ENCODE data around the gene LPP.
A peak's percentile ranks its signal among the peaks of the same experiment; 100 is the strongest.

Gene LPP

DNA sequence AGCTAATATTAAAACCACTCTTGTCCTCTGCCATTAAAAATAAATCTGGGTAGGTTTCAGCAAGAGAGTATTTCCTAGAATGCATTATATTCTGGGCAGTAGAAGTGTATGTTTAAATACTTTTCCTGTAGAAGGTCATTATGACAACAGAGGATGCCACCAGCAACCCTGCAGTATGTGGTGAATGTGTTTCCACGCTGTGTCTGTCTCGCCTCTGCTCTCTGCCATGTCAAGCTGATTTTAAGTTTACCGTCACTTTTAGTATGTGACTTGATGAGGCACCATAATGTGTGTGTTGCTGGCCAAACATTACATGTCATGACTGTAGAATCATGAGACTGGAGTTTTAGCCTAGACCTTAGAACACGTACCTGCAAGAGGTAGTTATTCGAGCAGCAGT lies 211.2 kb downstream of the LPP start:
- H3K27ac Mint-ChIP-seq: no peak overlapping the region
- no peak for DNase-seq (ENCODE audit: low spot score in 2 of 2)
- ATAC-seq: no peak
- H3K9me3 Mint-ChIP-seq: no peaks in the 10 kb centered on the region
- no peaks in the 10 kb centered on the region for H3K36me3 Mint-ChIP-seq
- no peak overlapping the region for H3K4me3 Mint-ChIP-seq
- H3K4me1 Mint-ChIP-seq: peaks cover 28% of the 10 kb centered on the region

DNA sequence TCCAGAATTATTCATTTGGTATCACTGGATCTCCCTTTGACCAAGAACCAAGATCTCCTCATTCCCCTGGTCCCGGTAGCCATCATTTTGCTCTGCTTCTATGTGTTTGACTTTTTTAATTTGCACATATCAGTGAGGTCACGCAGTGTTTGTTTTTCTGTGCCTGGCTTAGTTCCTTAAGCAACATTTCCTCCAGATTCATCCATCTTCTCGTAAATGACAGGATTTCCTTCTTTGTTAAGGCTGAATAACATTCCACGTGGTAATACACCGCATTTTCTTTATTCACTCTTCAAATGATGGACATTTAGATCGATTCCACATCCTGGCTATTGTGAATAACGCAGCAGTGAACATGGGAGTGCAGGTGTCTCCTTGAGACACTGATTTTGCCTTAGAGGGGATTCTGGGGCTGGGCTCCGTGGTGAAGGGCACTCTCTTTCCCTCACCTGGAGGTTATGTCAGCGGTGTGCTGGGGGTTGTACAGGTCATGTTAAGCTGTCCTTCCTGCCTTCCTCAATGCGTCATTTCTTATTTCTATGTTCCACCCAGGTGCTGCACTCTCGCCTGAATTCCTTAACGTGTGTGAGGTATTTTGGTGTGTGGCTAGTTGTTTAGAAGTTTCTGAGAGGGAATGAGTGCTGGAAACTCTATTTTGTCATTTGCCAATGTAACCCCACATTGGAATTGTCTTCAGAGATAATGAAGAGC lies 212.2 kb downstream of the LPP start:
- Mint-ChIP-seq H3K36me3 (no peaks in the 10 kb centered on the region), H3K4me1 (peaks cover 23% of the 10 kb centered on the region), H3K27ac (no peak overlapping the region), H3K9me3 (no peaks in the 10 kb centered on the region), H3K4me3 (no peak overlapping the region)
- DNase-seq (ENCODE audit: low spot score in 2 of 2) (no peak), ATAC-seq (no peak)

DNA sequence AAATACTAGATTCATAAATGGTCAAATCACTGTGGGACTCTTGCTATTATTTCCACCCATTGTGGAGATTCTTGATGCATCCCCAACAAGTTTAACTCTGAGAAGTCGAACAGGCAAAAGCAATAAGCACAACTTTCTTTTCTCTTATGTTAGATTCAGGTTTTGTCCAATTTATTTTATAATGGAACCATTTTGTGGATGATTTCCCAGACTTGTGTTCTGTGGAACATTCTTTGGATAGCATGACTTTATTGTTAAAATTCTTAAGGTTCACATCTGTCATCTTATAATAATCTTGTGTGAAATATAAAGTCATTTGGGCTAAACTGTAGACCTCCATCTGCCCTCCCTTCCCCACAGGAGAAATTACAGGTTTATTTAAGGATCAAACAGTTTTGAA lies 213.7 kb downstream of the LPP start:
- Mint-ChIP-seq H3K4me1 (peaks cover 10% of the 10 kb centered on the region), H3K9me3 (no peaks in the 10 kb centered on the region), H3K4me3 (no peak overlapping the region), H3K36me3 (no peaks in the 10 kb centered on the region), H3K27ac (no peak overlapping the region)
- DNase-seq (ENCODE audit: low spot score in 2 of 2) (no peak), ATAC-seq (no peak)

DNA sequence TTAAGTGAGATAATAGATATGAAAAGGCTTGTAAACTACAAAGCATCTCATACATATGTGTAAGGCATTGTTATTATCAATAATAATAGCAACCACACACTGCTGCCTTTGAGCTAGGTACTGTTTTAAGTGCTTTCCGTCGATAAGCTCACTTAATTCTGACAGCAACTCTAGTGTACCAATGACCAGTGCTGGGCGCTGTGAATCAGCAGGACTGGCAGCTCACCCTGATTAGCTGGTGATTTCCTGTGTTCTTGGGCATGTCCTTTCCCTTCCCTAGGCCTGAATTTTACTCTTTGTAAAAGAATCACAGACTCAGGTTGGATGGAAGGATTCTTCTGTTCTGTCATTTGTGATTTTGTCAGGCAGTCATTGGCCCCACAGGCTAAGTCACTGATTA lies 215.6 kb downstream of the LPP start:
- Mint-ChIP-seq H3K36me3 (no peaks in the 10 kb centered on the region), H3K4me3 (no peak overlapping the region), H3K27ac (no peak overlapping the region), H3K4me1 (peaks cover 10% of the 10 kb centered on the region), H3K9me3 (no peaks in the 10 kb centered on the region)
- DNase-seq (ENCODE audit: low spot score in 2 of 2): no peak
- no peak for ATAC-seq

DNA sequence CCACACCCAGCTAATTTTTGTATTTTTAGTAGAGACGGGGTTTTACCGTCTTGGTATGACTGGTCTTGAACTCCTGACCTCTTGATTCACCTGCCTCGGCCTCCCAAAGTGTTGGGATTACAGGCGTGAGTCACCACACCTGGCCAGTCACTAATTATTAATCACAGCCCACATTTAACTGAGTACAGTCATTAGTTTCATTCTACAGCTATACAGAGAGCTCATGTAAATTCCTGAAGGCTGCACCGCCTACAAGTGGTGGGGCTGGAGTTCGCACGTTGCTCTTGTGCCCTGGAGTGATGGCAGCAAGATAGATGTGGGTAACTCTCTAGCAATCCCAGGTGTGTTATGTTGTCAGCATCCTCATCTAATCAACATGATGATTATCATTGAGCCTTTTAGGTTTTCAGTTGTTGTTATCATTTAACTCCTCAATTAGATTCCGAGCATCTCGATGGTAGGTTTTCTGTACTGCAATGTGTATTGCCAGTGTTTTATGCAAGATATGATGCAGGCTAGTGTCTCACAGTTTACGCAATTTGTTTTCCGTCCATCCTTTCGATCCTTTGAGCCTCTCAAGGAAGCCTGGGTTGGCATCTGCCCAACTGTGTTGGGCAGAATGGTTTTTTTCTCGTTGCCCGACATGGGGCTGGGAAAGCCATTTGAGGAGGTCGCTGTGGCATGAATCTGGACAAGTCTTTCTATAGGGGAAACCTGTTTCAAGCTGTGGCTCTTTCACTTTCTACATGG lies 216.3 kb downstream of the LPP start:
- Mint-ChIP-seq H3K27ac (no peak overlapping the region), H3K36me3 (no peaks in the 10 kb centered on the region), H3K4me1 (peaks cover 10% of the 10 kb centered on the region), H3K4me3 (no peak overlapping the region), H3K9me3 (no peaks in the 10 kb centered on the region)
- ATAC-seq (peak; percentile 48), DNase-seq (ENCODE audit: low spot score in 2 of 2) (no peak)

DNA sequence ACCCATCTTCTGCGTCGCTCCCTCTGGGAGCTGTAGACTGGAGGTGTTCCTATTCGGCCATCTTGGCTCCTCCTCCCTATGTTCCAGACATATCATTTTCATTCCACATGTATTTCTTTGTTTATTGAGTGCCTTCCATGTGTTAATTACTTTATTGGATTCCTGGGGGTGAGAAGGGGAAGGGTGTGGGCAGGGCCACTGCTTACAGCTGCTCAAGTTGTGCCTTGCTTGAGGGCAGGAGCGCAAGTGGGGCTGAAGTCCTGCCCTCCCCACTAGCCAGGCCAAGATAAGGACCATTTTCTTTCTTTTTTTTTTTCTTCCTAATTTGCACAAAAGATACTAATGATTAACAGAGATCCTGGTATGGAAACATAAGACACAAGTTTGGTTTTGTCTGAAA lies 224.8 kb downstream of the LPP start:
- Mint-ChIP-seq H3K4me3 (no peak overlapping the region), H3K9me3 (no peaks in the 10 kb centered on the region), H3K27ac (no peak overlapping the region), H3K36me3 (no peaks in the 10 kb centered on the region), H3K4me1 (peaks cover 25% of the 10 kb centered on the region)
- ATAC-seq (no peak), DNase-seq (ENCODE audit: low spot score in 2 of 2) (no peak)

DNA sequence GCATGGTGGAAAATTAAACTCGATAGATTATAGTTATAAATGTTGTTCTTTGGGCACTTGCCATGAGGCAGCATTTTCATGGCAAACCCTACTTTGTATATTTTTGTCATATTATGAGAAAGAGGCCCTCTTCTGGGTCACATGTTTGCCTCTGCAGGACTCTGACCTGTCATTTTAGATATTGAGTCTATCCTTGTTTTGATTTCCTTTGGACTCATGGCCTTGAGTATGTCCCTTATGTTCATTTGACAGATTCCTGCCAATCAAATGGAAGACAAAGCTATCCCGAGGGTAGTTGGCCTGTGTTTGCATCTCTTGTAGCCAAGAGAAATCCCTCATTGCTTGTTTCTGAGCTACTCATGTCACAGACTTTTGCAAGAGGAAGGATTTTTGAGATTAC lies 226.3 kb downstream of the LPP start:
- no peak for DNase-seq (ENCODE audit: low spot score in 2 of 2)
- peaks cover 25% of the 10 kb centered on the region for H3K4me1 Mint-ChIP-seq
- no peaks in the 10 kb centered on the region for H3K36me3 Mint-ChIP-seq
- H3K9me3 Mint-ChIP-seq: no peaks in the 10 kb centered on the region
- ATAC-seq: no peak
- no peak overlapping the region for H3K4me3 Mint-ChIP-seq
- H3K27ac Mint-ChIP-seq: no peak overlapping the region

DNA sequence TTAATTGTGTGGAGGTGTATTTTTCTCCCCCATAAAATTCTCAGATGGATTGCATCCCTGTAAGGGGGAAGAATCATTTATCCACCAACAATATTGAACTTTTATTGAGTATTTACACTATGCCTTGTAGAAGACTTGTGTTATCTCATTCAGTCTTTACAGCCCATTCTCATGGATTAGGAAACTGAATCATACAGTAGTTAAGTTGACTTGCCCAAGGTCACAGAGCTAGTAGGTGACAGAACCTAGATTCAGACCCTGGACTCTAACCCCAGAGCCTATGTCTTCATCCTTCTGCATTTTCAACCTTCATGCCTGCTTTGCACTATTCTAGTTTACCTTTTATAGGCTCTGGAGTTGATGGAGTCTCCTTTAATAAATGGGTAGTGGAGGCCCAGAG lies 226.8 kb downstream of the LPP start:
- H3K36me3 Mint-ChIP-seq: no peaks in the 10 kb centered on the region
- H3K27ac Mint-ChIP-seq: no peak overlapping the region
- H3K4me3 Mint-ChIP-seq: no peak overlapping the region
- no peaks in the 10 kb centered on the region for H3K9me3 Mint-ChIP-seq
- DNase-seq (ENCODE audit: low spot score in 2 of 2) (no peak), ATAC-seq (no peak)
- H3K4me1 Mint-ChIP-seq: peaks cover 24% of the 10 kb centered on the region

DNA sequence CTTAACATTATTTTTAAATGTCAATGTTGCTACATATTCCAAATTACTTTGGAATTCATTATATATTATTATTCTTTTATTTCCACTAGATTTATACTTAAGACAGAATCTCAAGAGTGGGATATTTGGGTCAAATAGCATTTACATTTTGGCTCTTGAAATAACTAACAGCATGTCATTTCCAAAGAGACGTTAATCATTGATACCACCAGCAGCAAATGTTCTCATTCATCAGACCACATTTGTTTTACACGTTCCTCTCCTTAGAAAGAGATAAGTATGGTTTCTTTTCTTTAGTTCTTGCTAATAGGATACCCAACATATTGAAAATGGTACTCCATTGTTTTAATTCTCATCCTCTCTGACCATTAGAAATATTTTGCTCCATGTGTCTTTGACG lies 229.8 kb downstream of the LPP start:
- Mint-ChIP-seq H3K4me3 (no peak overlapping the region), H3K9me3 (no peaks in the 10 kb centered on the region), H3K27ac (no peak overlapping the region), H3K4me1 (peaks cover 22% of the 10 kb centered on the region), H3K36me3 (no peaks in the 10 kb centered on the region)
- DNase-seq (ENCODE audit: low spot score in 2 of 2) (no peak), ATAC-seq (no peak)

DNA sequence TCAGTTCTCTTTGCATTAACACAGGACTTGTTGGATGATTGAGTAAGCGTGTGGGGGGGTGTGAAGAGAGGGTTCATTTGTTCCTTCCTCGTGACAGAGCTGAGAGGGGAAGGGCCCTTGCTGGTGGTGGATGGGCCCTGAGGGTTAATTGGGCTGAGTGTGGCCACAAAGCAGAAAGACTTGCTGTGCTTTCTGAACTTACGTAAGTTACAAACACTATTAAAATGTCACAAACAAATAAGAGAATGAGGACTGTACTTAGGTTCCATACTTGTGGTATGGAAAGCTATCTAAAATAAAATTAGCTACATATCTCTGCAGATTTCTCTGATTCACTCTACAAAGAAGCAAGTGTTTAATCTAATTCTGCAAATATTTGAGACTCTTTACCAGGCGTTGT lies 231.3 kb downstream of the LPP start:
- no peak overlapping the region for H3K27ac Mint-ChIP-seq
- H3K9me3 Mint-ChIP-seq: no peaks in the 10 kb centered on the region
- H3K36me3 Mint-ChIP-seq: peaks cover 4% of the 10 kb centered on the region
- no peak for DNase-seq (ENCODE audit: low spot score in 2 of 2)
- no peak overlapping the region for H3K4me3 Mint-ChIP-seq
- peaks cover 30% of the 10 kb centered on the region for H3K4me1 Mint-ChIP-seq
- ATAC-seq: no peak

DNA sequence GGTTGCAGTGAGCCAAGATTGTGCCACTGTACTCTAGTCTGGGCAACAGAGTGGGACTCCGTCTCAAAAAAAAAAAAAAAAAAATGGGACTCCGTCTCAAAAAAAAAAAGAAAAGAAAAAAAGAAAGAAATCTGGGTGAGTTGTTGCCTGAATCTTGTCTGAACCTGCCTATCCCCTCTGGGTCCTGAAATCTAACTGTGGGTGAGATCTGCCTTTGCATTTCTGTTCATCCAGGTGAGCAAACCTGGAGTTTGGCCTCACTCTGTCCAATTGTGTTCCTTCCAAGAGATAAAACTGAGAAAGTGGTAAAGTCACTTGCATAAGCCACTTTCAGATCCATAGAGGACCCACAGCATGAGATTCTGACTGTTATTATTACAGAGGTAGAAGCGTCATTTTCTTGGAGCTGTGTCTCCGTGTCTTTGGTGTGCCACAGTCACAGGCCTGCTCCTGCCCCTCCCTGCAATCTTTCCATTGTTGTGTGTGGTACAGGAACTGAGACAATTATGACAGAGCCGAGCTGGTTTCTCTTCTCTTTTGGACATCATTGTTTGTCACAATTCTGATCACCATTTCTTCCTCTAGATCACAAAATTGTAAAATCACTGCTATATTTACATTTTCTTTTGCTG lies 235.9 kb downstream of the LPP start:
- ATAC-seq: peak; percentile 97
- peaks cover 4% of the 10 kb centered on the region for H3K36me3 Mint-ChIP-seq
- peak overlapping the region; percentile 27 for H3K4me3 Mint-ChIP-seq
- no peak for DNase-seq (ENCODE audit: low spot score in 2 of 2)
- H3K27ac Mint-ChIP-seq: peak overlapping the region; percentile 88
- H3K4me1 Mint-ChIP-seq: peaks cover 38% of the 10 kb centered on the region
- H3K9me3 Mint-ChIP-seq: no peaks in the 10 kb centered on the region

DNA sequence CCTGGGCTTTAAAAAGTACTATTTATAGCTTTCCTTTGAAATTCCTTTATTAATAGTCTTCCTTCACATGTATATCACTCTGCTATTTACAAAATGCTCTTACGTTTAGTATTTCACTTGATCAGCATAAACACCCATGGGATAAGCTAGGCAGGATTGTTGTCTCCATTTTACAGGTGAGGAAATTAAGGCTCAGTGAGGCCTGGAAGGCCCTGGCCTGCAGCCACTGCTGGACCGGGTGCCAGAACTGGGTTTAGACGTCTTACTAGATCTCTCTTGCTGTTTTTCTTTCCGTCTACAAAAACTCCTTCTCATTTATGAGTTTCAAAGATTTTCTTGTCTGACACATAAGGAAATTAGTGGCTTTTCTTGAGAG lies 236.4 kb downstream of the LPP start:
- H3K4me1 Mint-ChIP-seq: peaks cover 38% of the 10 kb centered on the region
- H3K36me3 Mint-ChIP-seq: peaks cover 4% of the 10 kb centered on the region
- H3K4me3 Mint-ChIP-seq: peak overlapping the region; percentile 27
- peak overlapping the region; percentile 88 for H3K27ac Mint-ChIP-seq
- no peak for ATAC-seq
- no peaks in the 10 kb centered on the region for H3K9me3 Mint-ChIP-seq
- no peak for DNase-seq (ENCODE audit: low spot score in 2 of 2)

DNA sequence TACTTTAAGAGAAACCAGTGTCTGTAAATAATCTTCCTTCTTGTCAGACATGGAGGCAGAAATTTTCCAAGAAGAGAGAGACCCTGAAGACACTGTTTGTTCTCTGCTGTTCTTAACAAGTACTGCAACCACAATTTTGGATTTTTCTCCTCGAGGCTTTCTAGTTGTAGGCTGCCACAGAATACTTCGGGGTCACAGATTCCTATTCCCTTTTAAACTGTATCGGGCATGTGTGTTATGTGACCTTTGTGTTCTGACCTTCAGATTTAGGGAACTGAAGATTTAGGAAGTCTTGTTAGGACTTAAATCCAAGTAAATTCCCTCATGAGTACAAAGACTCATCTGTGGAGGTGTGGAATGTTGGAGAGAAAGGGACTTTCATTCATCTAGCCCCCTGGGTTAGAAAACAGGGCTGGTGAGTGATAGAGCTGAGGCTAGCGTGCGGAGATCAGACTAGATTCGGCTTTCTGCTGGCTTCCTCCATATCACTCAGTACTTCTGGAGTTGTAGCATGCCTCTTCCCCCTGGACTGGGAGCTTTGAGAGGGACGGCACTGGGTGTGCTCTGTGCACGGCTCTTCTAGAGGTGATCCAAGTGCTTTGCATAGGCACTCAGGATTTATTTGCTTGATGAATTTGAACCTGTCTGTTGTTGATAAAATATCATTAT lies 237.0 kb downstream of the LPP start:
- peak overlapping the region; percentile 88 for H3K27ac Mint-ChIP-seq

DNA sequence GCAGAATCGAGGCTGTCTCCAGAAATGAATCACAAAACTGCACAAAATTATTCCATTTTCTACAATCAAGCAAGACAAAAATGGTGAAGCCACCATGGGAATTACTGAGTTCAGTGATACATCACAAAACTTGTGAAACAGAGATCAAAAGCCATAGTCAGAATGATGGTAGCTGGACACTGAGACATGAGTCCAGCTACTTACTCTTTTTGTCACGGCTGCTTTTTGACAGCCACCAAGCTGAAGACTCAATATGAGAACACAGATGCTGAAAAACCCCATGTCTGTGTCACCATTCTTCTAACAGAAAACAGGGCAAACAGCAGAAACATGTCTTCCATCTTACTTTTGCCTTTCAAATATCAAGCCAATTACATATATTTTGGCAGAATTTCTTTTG lies 237.6 kb downstream of the LPP start:
- H3K4me1 Mint-ChIP-seq: peaks cover 27% of the 10 kb centered on the region
- DNase-seq (ENCODE audit: low spot score in 2 of 2) (no peak), ATAC-seq (peak; percentile 75)
- H3K27ac Mint-ChIP-seq: no peak overlapping the region
- H3K9me3 Mint-ChIP-seq: no peaks in the 10 kb centered on the region
- H3K4me3 Mint-ChIP-seq: no peak overlapping the region
- H3K36me3 Mint-ChIP-seq: peaks cover 4% of the 10 kb centered on the region

More for the DNA sequence above, 237.0 kb downstream of the LPP start:
- Mint-ChIP-seq H3K9me3 (no peaks in the 10 kb centered on the region), H3K36me3 (peaks cover 4% of the 10 kb centered on the region), H3K4me1 (peaks cover 33% of the 10 kb centered on the region), H3K4me3 (peak overlapping the region; percentile 27)
- no peak for DNase-seq (ENCODE audit: low spot score in 2 of 2)
- no peak for ATAC-seq

DNA sequence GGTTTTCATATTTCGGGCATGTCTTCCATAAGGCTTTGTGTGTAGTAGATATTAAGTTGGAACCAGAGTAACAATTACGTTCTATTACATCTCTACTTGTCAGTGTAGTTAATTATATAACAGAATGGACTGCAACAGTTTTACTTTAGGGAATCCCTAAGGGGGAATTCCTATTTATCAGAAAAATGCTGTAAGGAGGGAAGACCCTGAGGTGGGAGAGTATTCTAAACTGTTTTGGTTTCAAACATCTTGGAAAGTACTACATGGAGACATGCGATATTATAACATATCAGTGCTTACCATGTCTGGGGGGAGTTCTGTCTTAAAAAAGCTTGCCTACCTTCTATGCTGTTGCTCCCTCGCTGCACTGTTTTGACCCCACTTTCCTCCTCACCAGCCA lies 238.1 kb downstream of the LPP start:
- Mint-ChIP-seq H3K9me3 (no peaks in the 10 kb centered on the region), H3K4me1 (peaks cover 31% of the 10 kb centered on the region), H3K36me3 (peaks cover 4% of the 10 kb centered on the region), H3K4me3 (no peak overlapping the region), H3K27ac (no peak overlapping the region)
- no peak for DNase-seq (ENCODE audit: low spot score in 2 of 2)
- ATAC-seq: no peak
